HG03064 (cell line): Measurements from ENCODE around the gene TEX13A.
"Not testable (repeated sequence)": the region's sequence is repeated elsewhere in the genome, so short reads cannot be mapped to it uniquely, and the experiment has no call there.

Experiments used
- ATAC-seq: cut with Tn5 transposase; IDR thresholded peaks from one replicate; pipeline ENCODE4 v1.9.1; 2021; ENCODE audit warnings: low read depth; ENCODE audit not compliant: unreplicated experiment

TEX13A gene

GRCh38 chrX:105220636-105221035 lies at the start of gene TEX13A:
TEX13A (minus strand) TSS chrX:105220694; CDS start chrX:105220397, 297 bp downstream.
- ATAC-seq: no peak

GRCh38 chrX:105269386-105269785 lies 48.9 kb upstream of the TEX13A start:
- ATAC-seq: no peak

GRCh38 chrX:105267167-105267566 lies 46.7 kb upstream of the TEX13A start:
- no peak for ATAC-seq

GRCh38 chrX:105266456-105266855 lies 46.0 kb upstream of the TEX13A start:
- ATAC-seq: no peak

GRCh38 chrX:105265093-105265492 lies 44.6 kb upstream of the TEX13A start:
- ATAC-seq: no peak

- no peak for ATAC-seq
Observed at GRCh38 chrX:105263801-105264200, 43.3 kb upstream of the TEX13A start.

- ATAC-seq: no peak
Observed at GRCh38 chrX:105263171-105263570, 42.7 kb upstream of the TEX13A start.

GRCh38 chrX:105260291-105261043 lies 40.0 kb upstream of the TEX13A start:
- ATAC-seq: no peak

- no peak for ATAC-seq
Observed at GRCh38 chrX:105241056-105241455, 20.6 kb upstream of the TEX13A start.

GRCh38 chrX:105237407-105237806 lies 16.9 kb upstream of the TEX13A start:
- ATAC-seq: not testable (repeated sequence)

GRCh38 chrX:105229146-105229545 lies 8.7 kb upstream of the TEX13A start:
- ATAC-seq: no peak

GRCh38 chrX:105228602-105229001 lies 8.1 kb upstream of the TEX13A start:
- ATAC-seq: no peak

- no peak for ATAC-seq
Observed at GRCh38 chrX:105226499-105226898, 6.0 kb upstream of the TEX13A start.

- ATAC-seq: no peak
Observed at GRCh38 chrX:105221374-105221773, 880 bp upstream of the TEX13A start.

- ATAC-seq: no peak
Observed at GRCh38 chrX:105219454-105220401, 766 bp downstream of the TEX13A start.

- ATAC-seq: no peak
Observed at GRCh38 chrX:105211066-105211575, 9.4 kb downstream of the TEX13A start.

- no peak for ATAC-seq
Observed at GRCh38 chrX:105210258-105210657, 10.2 kb downstream of the TEX13A start.

- no peak for ATAC-seq
Observed at GRCh38 chrX:105209406-105209805, 11.1 kb downstream of the TEX13A start.

GRCh38 chrX:105191878-105192277 lies 28.6 kb downstream of the TEX13A start:
- no peak for ATAC-seq

GRCh38 chrX:105190252-105190853 lies 30.1 kb downstream of the TEX13A start:
- no peak for ATAC-seq

- no peak for ATAC-seq
Observed at GRCh38 chrX:105189093-105189492, 31.4 kb downstream of the TEX13A start.
